GM12878 (cell line): ENCODE results near the gene PTPRQ. TPM values are rescaled to one million over a fixed set of nuclear protein-coding genes. Genes with fewer than 3 reads are reported as not detected.

Source experiments
- ATAC-seq: fragments of 200-7000 bp; cut with Tn5 transposase; 3 replicates; pipeline ENCODE4 v1.9.1; 2020; ENCODE audit warnings: mild to moderate bottlenecking, moderate library complexity
- BruUV-seq: library from RNA; stranded (reverse); fragments of 400-500 nt; replicated peaks from 2 replicates; lab custom pipeline; 2021; lab: Mats Ljungman, UMichigan
- CTCF ChIA-PET: fragments of 300-600 bp; sonication (Branson Sonifier 250); formaldehyde crosslinking; extraction: SDS; loops from one replicate; lab custom pipeline; 2021; ENCODE audit warnings: inconsistent platforms; lab: Yijun Ruan, JAX
- POLR2A ChIA-PET: fragments of 350-600 bp; formaldehyde crosslinking; extraction: SDS; loops from one replicate; lab custom pipeline; 2021; ENCODE audit warnings: inconsistent platforms; lab: Charles Lee
- RAD21 ChIA-PET: fragments of 300-600 bp; sonication (Branson Sonifier 250); formaldehyde crosslinking; loops from one replicate; lab custom pipeline; 2023; ENCODE audit warnings: antibody characterized with exemption; ENCODE audit not compliant: unreplicated experiment; lab: Charles Lee
- SMC1A ChIA-PET: fragments of 300-600 bp; sonication (Branson Sonifier 250); formaldehyde crosslinking; loops from one replicate; lab custom pipeline; 2023; ENCODE audit not compliant: unreplicated experiment, uncharacterized antibody; lab: Charles Lee
- DNase-seq: peaks from one replicate; pipeline ENCODE4 v3.0.0-alpha.2; 2011; ENCODE audit warnings: low read depth, low spot score
- FAIRE-seq: peaks from 3 replicates; lab custom pipeline; 2011; peaks lifted over from hg19 to GRCh38; lab: Jason Lieb, UNC
- H2AFZ ChIP-seq: 2 replicates; pipeline ENCODE4 v1.6.0; 2011; ENCODE audit warnings: low read depth, low read length, control low read depth; ENCODE audit not compliant: control insufficient read depth
- H3K27ac ChIP-seq: 2 replicates; pipeline ENCODE4 v1.5.1; 2011; ENCODE audit warnings: control low read depth; ENCODE audit not compliant: control insufficient read depth, insufficient read depth
- H3K27me3 ChIP-seq, 2 experiments: replicated peaks in 1 of 2; 2 replicates each; pipeline versions ENCODE4 v1.6.0 to v1.6.1; 2011; ENCODE audit warnings: low read length in 1 of 2; ENCODE audit not compliant: control insufficient read depth in 2 of 2, insufficient read depth in 2 of 2
- H3K36me3 ChIP-seq, 2 experiments: 2 replicates each; pipeline ENCODE4 v1.5.1; 2011; ENCODE audit warnings: low read length in 1 of 2; ENCODE audit not compliant: control insufficient read depth in 2 of 2, insufficient read depth in 2 of 2
- H3K4me1 ChIP-seq: 2 replicates; pipeline ENCODE4 v1.6.1; 2011; ENCODE audit warnings: mild to moderate bottlenecking, low read length, moderate library complexity, mixed read lengths; ENCODE audit not compliant: control insufficient read depth, insufficient read depth
- H3K4me2 ChIP-seq: 2 replicates; pipeline ENCODE4 v1.6.0; 2011; ENCODE audit warnings: control low read depth; ENCODE audit not compliant: control insufficient read depth, insufficient read depth
- H3K4me3 ChIP-seq: fragments of 200-600 bp; sonication (generic); 2 replicates; pipeline ENCODE4 v1.5.1; 2016
- H3K79me2 ChIP-seq: 2 replicates; pipeline ENCODE4 v1.6.0; 2011; ENCODE audit warnings: low read length; ENCODE audit not compliant: control insufficient read depth, insufficient read depth
- H3K9ac ChIP-seq: 2 replicates; pipeline ENCODE4 v1.8.0; 2011; ENCODE audit warnings: low read length, control low read depth, mixed read lengths; ENCODE audit not compliant: control insufficient read depth, insufficient read depth
- H3K9me3 ChIP-seq: replicated peaks from 3 replicates; pipeline ENCODE4 v1.5.1; 2011; ENCODE audit warnings: mild to moderate bottlenecking, low read length; ENCODE audit not compliant: control insufficient read depth, insufficient read depth
- H4K20me1 ChIP-seq: 2 replicates; pipeline ENCODE4 v1.6.0; 2011; ENCODE audit not compliant: control insufficient read depth, insufficient read depth
- CBX3 ChIP-seq: fragments of 200-600 bp; sonication (generic); IDR thresholded peaks from 2 replicates; pipeline ENCODE4 v1.6.1; 2016; ENCODE audit warnings: low read depth, borderline replicate concordance
- EGR1 ChIP-seq, 2 experiments: IDR thresholded peaks; 1 replicate in 1 of 2; 2 replicates in 1 of 2; pipeline ENCODE4 v1.6.1; 2011 to 2012; ENCODE audit warnings: low read depth in 2 of 2, low read length in 2 of 2, borderline replicate concordance in 1 of 2, mild to moderate bottlenecking in 1 of 2, moderate library complexity in 1 of 2
- MEF2B ChIP-seq: fragments of 450-650 bp; IDR thresholded peaks from 2 replicates; pipeline ENCODE4 v1.6.1; 2018; ENCODE audit warnings: mild to moderate bottlenecking, moderate library complexity; ENCODE audit not compliant: partially characterized antibody, poor library complexity, severe bottlenecking
- PAX5 ChIP-seq: IDR thresholded peaks from 2 replicates; pipeline ENCODE4 v1.6.1; 2011; ENCODE audit warnings: low read depth, low read length, borderline replicate concordance
- ZZZ3 ChIP-seq: IDR thresholded peaks from 2 replicates; pipeline ENCODE4 v1.6.1; 2011; ENCODE audit warnings: low read depth; ENCODE audit not compliant: control insufficient read depth, insufficient read length
- WGBS: methylation state at CpG from one replicate; pipeline ENCODE4 v1.1.6; 2016; ENCODE audit warnings: low lambda C conversion rate; ENCODE audit not compliant: insufficient replicate concordance, insufficient coverage; ENCODE audit errors: missing lambda C conversion rate; 5-methylcytosine and 5-hydroxymethylcytosine counted together
- in situ Hi-C: fragments of 300-500 bp; cut with MboI; formaldehyde crosslinking; loops from 9 replicates; pipeline ENCODE4 v1.14.3; 2018; ENCODE audit warnings: mixed read lengths
- intact Hi-C: fragments of 100-400 bp; cut with micrococcal nuclease; formaldehyde crosslinking; loops from one replicate; pipeline ENCODE4 v1.14.2; 2022; ENCODE audit not compliant: unreplicated experiment
- polyA plus RNA-seq, 11 experiments: library from polyadenylated mRNA; depleted of rRNA in 4 of 11; unstranded in 6 of 11; stranded (reverse) in 5 of 11; fragments of >200 nt; fragmentation: Nextera tagmentation in 4 of 11; fragmentation: Illumina TruSeq in 1 of 11; extraction: Ambion mirVana in 4 of 11; extraction: Trizol in 1 of 11; gene quantifications; 1 replicate in 1 of 11; 2 replicates in 10 of 11; pipeline versions ENCODE4 v1.2.1 to v1.2.3, GENCODE V29; 2011 to 2016; ENCODE audit warnings: inconsistent platforms in 2 of 11, missing spikeins in 2 of 11, low read depth in 1 of 11
- total RNA-seq, 4 experiments: library from RNA; depleted of rRNA in 3 of 4; stranded (reverse); fragments of >200 nt in 3 of 4; fragmentation: Illumina TruSeq in 1 of 4; extraction: Trizol in 1 of 4; gene quantifications; 2 replicates each; pipeline versions ENCODE4 v1.2.1 to v1.2.3, GENCODE V29; 2013 to 2021
- TF ChIP-seq, protein P1 (sequence below): fragments of 450-650 bp; IDR thresholded peaks from 2 replicates; pipeline ENCODE4 v1.6.1; 2017; ENCODE audit warnings: mild to moderate bottlenecking, moderate library complexity
- TF ChIP-seq, protein P2 (sequence below): fragments of 450-650 bp; IDR thresholded peaks from 2 replicates; pipeline ENCODE4 v1.6.1; 2017; ENCODE audit warnings: mild to moderate bottlenecking, moderate library complexity
- TF ChIP-seq, protein P3 (sequence below): fragments of 450-650 bp; formaldehyde crosslinking; IDR thresholded peaks from 2 replicates; pipeline ENCODE4 v1.5.0; 2022; ENCODE audit warnings: mild to moderate bottlenecking, missing genetic modification characterization

PTPRQ gene
- total and polyA plus RNA-seq, 10 of the 15 experiments (the other 5 are each of a cell fraction or from before 2014, with no cell fraction given): 0.01 TPM; not detected in 9

DNA sequence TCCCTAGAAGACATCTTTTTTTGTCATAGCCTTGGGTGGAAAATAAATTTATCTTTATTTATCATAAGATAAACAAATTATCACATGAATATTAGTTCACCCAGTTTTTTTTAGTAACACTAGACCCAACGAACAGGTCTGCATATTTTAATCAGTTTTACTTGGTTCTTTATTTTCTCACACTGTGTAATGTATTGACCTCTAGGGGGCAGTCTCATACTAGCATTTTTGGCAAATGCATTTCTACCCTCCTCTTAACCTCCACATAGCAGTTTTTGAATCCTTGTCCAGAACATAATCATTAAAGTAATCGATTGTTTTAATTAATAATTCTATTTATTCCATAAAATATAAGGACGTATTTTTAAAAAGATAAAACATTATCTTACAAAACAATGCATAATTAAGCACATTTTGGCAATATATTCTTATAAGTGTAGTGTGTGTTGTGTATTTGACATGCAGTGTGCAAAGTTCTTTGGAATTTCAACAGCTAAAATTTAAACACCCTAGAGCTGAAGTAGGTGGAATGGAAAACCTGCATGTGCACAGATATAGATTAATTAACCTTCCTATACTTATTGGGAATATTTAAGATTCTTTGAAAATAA lies 31.6 kb upstream of the PTPRQ start (continued):
- TF ChIP-seq, protein P1, sequence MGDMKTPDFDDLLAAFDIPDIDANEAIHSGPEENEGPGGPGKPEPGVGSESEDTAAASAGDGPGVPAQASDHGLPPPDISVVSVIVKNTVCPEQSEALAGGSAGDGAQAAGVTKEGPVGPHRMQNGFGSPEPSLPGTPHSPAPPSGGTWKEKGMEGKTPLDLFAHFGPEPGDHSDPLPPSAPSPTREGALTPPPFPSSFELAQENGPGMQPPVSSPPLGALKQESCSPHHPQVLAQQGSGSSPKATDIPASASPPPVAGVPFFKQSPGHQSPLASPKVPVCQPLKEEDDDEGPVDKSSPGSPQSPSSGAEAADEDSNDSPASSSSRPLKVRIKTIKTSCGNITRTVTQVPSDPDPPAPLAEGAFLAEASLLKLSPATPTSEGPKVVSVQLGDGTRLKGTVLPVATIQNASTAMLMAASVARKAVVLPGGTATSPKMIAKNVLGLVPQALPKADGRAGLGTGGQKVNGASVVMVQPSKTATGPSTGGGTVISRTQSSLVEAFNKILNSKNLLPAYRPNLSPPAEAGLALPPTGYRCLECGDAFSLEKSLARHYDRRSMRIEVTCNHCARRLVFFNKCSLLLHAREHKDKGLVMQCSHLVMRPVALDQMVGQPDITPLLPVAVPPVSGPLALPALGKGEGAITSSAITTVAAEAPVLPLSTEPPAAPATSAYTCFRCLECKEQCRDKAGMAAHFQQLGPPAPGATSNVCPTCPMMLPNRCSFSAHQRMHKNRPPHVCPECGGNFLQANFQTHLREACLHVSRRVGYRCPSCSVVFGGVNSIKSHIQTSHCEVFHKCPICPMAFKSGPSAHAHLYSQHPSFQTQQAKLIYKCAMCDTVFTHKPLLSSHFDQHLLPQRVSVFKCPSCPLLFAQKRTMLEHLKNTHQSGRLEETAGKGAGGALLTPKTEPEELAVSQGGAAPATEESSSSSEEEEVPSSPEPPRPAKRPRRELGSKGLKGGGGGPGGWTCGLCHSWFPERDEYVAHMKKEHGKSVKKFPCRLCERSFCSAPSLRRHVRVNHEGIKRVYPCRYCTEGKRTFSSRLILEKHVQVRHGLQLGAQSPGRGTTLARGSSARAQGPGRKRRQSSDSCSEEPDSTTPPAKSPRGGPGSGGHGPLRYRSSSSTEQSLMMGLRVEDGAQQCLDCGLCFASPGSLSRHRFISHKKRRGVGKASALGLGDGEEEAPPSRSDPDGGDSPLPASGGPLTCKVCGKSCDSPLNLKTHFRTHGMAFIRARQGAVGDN: no peak
- no peak for TF ChIP-seq EGR1 (IDR thresholded peaks at IDR 0.05; ENCODE audit: borderline replicate concordance in 1 of 2, low read depth in 2 of 2, low read length in 2 of 2)
- TF ChIP-seq, all 136 proteins: peak for 3

DNA sequence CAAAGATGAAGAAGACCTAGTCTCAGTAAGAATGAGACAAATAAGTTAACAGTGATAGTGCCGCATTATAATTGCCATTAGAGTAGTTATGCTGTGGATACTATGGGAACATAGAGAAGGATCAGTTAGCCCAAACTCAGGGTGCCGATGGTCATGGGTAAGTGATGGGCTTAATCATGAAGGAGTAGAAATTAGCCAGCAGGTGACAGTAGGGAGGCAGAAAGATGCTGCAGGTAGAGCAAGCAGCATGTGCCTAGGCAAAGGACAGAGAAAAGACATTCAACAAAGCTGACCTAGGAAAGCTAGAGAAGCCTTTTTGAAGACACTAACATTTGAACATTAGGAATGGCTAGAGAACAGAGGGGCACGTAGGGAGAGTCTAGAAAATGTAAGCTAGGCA lies 30.6 kb upstream of the PTPRQ start:
- Histone ChIP-seq H3K4me2 (no peak overlapping the region), H2AFZ (no peak overlapping the region), H3K36me3 (no peaks in the 10 kb centered on the region), H3K27ac (no peak overlapping the region), H3K9me3 (no peaks in the 10 kb centered on the region), H3K79me2 (no peaks in the 10 kb centered on the region), H3K9ac (no peak overlapping the region), H3K4me1 (peaks cover 6% of the 10 kb centered on the region; the same call in 1 of the 2 replicates), H3K4me3 (no peak overlapping the region), H3K27me3 (no peaks in the 10 kb centered on the region), H4K20me1 (no peaks in the 10 kb centered on the region)
- 48% methylated on average over 3 of the region's 3 CpGs for whole genome bisulfite sequencing
- no TSS peak for BruUV-seq
- ChIA-PET CTCF (interaction anchor here (0.7 to 1.9 kb wide), 14 partner anchors 8 to 845 kb away, joined by 3 to 8 read pairs (median 3); no protein-coding TSS in a partner anchor), POLR2A (no interaction called here), RAD21 (no interaction called here), SMC1A (interaction anchor here (0.6 to 1.1 kb wide), 3 partner anchors 222 to 351 kb away, joined by 3 to 4 read pairs (median 3); no protein-coding TSS in a partner anchor)
- ATAC-seq (no peak), DNase-seq (no peak), FAIRE-seq (no peak)
- in situ Hi-C loops: no loop called here
- intact Hi-C loops: loop anchor here (2.0 to 10.0 kb wide), 4 partner anchors 216 to 1211 kb away; no protein-coding TSS in a partner anchor
- TF ChIP-seq, protein P2, sequence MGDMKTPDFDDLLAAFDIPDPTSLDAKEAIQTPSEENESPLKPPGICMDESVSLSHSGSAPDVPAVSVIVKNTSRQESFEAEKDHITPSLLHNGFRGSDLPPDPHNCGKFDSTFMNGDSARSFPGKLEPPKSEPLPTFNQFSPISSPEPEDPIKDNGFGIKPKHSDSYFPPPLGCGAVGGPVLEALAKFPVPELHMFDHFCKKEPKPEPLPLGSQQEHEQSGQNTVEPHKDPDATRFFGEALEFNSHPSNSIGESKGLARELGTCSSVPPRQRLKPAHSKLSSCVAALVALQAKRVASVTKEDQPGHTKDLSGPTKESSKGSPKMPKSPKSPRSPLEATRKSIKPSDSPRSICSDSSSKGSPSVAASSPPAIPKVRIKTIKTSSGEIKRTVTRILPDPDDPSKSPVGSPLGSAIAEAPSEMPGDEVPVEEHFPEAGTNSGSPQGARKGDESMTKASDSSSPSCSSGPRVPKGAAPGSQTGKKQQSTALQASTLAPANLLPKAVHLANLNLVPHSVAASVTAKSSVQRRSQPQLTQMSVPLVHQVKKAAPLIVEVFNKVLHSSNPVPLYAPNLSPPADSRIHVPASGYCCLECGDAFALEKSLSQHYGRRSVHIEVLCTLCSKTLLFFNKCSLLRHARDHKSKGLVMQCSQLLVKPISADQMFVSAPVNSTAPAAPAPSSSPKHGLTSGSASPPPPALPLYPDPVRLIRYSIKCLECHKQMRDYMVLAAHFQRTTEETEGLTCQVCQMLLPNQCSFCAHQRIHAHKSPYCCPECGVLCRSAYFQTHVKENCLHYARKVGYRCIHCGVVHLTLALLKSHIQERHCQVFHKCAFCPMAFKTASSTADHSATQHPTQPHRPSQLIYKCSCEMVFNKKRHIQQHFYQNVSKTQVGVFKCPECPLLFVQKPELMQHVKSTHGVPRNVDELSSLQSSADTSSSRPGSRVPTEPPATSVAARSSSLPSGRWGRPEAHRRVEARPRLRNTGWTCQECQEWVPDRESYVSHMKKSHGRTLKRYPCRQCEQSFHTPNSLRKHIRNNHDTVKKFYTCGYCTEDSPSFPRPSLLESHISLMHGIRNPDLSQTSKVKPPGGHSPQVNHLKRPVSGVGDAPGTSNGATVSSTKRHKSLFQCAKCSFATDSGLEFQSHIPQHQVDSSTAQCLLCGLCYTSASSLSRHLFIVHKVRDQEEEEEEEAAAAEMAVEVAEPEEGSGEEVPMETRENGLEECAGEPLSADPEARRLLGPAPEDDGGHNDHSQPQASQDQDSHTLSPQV: no peak
- TF ChIP-seq, protein P3, sequence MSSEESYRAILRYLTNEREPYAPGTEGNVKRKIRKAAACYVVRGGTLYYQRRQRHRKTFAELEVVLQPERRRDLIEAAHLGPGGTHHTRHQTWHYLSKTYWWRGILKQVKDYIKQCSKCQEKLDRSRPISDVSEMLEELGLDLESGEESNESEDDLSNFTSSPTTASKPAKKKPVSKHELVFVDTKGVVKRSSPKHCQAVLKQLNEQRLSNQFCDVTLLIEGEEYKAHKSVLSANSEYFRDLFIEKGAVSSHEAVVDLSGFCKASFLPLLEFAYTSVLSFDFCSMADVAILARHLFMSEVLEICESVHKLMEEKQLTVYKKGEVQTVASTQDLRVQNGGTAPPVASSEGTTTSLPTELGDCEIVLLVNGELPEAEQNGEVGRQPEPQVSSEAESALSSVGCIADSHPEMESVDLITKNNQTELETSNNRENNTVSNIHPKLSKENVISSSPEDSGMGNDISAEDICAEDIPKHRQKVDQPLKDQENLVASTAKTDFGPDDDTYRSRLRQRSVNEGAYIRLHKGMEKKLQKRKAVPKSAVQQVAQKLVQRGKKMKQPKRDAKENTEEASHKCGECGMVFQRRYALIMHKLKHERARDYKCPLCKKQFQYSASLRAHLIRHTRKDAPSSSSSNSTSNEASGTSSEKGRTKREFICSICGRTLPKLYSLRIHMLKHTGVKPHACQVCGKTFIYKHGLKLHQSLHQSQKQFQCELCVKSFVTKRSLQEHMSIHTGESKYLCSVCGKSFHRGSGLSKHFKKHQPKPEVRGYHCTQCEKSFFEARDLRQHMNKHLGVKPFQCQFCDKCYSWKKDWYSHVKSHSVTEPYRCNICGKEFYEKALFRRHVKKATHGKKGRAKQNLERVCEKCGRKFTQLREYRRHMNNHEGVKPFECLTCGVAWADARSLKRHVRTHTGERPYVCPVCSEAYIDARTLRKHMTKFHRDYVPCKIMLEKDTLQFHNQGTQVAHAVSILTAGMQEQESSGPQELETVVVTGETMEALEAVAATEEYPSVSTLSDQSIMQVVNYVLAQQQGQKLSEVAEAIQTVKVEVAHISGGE: no peak
- TF ChIP-seq MEF2B (no peak), ZZZ3 (no peak), CBX3 (no peak), PAX5 (no peak)
